BJ (cell line): ENCODE results near the gene IL1RL2. TPM values are rescaled to one million over a fixed set of nuclear protein-coding genes. Genes with fewer than 3 reads are reported as not detected.

Experiments used
- CTCF ChIA-PET: fragments of 350-600 bp; formaldehyde crosslinking; extraction: SDS; loops from one replicate; lab custom pipeline; 2021; ENCODE audit warnings: antibody characterized with exemption, inconsistent platforms; lab: Yijun Ruan, JAX
- POLR2A ChIA-PET: fragments of 300-600 bp; sonication (Branson Sonifier 250); formaldehyde crosslinking; extraction: SDS; loops from one replicate; lab custom pipeline; 2021; ENCODE audit warnings: antibody characterized with exemption; lab: Charles Lee
- DNase-seq: peaks from one replicate; pipeline ENCODE4 v3.0.0-alpha.2; 2011; ENCODE audit warnings: low read depth
- H3K27me3 ChIP-seq: 2 replicates; pipeline ENCODE4 v1.6.0; 2011; ENCODE audit warnings: low read length; ENCODE audit not compliant: control insufficient read depth, insufficient read depth
- H3K36me3 ChIP-seq: 2 replicates; pipeline ENCODE4 v1.5.1; 2011; ENCODE audit warnings: low read length; ENCODE audit not compliant: control insufficient read depth, insufficient read depth
- H3K4me3 ChIP-seq: 2 replicates; pipeline ENCODE4 v1.5.1; 2011; ENCODE audit warnings: low read depth, mild to moderate bottlenecking, control low read depth, low read length
- CTCF ChIP-seq: IDR thresholded peaks from 2 replicates; pipeline ENCODE4 v1.5.1; 2011; ENCODE audit warnings: low read depth, mild to moderate bottlenecking, control low read depth, inconsistent platforms, low read length, moderate library complexity; ENCODE audit not compliant: insufficient read depth
- polyA plus RNA-seq: library from polyadenylated mRNA; depleted of rRNA; stranded (reverse); fragments of >200 nt; gene quantifications from 2 replicates; pipeline ENCODE4 v1.2.3, GENCODE V29; 2011

IL1RL2 gene
- polyA plus RNA-seq, 1 experiment, result 0.09 TPM

- Histone ChIP-seq H3K27me3 (no peaks in the 10 kb centered on the region; the same call in 1 of the 2 replicates), H3K4me3 (no peak overlapping the region), H3K36me3 (no peaks in the 10 kb centered on the region)
- ChIA-PET POLR2A (no interaction called here), CTCF (interaction anchor here (0.7 to 0.9 kb wide), 3 partner anchors 10 to 62 kb away, joined by 3 to 5 read pairs (median 3); no protein-coding TSS in a partner anchor)
- no peak for TF ChIP-seq CTCF
- no peak for DNase-seq
Measured at GRCh38 chr2:102184568-102184967, 2.3 kb upstream of the IL1RL2 start.

- DNase-seq, result no peak
- TF ChIP-seq CTCF, result peak; percentile 51
- Histone ChIP-seq H3K36me3 (no peaks in the 10 kb centered on the region), H3K4me3 (no peak overlapping the region), H3K27me3 (no peaks in the 10 kb centered on the region; the same call in 1 of the 2 replicates)
- CTCF ChIA-PET, result interaction anchor here (0.6 to 0.9 kb wide), 3 partner anchors 9 to 112 kb away, joined by 3 to 5 read pairs (median 3); no protein-coding TSS in a partner anchor
- POLR2A ChIA-PET, result no interaction called here
Measured at GRCh38 chr2:102185347-102185746, 1.5 kb upstream of the IL1RL2 start.

GRCh38 chr2:102187496-102188150 is 800 bp downstream of the IL1RL2 start:
- Histone ChIP-seq H3K4me3 (peak overlapping the region; percentile 37), H3K36me3 (no peaks in the 10 kb centered on the region), H3K27me3 (no peaks in the 10 kb centered on the region; the same call in 1 of the 2 replicates)
- TF ChIP-seq CTCF, result peak; percentile 25; the same call in 1 of the 2 replicates
- ChIA-PET CTCF (interaction anchor here (1.8 kb wide), 1 partner anchor 53 kb away, joined by 6 read pairs; no protein-coding TSS in a partner anchor), POLR2A (interaction anchor here (0.7 kb wide), 1 partner anchor 290 kb away, joined by 11 read pairs; no protein-coding TSS in a partner anchor)
- no peak for DNase-seq

- no peak for TF ChIP-seq CTCF
- Histone ChIP-seq H3K27me3 (no peaks in the 10 kb centered on the region), H3K36me3 (no peaks in the 10 kb centered on the region), H3K4me3 (no peak overlapping the region)
- CTCF ChIA-PET, result interaction anchor here (1.2 kb wide), 1 partner anchor 50 kb away, joined by 6 read pairs; no protein-coding TSS in a partner anchor
- POLR2A ChIA-PET, result no interaction called here
- DNase-seq, result no peak
Measured at GRCh38 chr2:102190430-102191107, 3.7 kb downstream of the IL1RL2 start.

GRCh38 chr2:102191501-102191900 is 4.7 kb downstream of the IL1RL2 start:
- ChIA-PET CTCF (interaction anchor here (0.6 kb wide), 1 partner anchor 185 kb away, joined by 3 read pairs; no protein-coding TSS in a partner anchor), POLR2A (no interaction called here)
- no peaks in the 10 kb centered on the region for H3K27me3 ChIP-seq
- H3K4me3 ChIP-seq, result no peak overlapping the region
- TF ChIP-seq CTCF, result no peak
- H3K36me3 ChIP-seq, result no peaks in the 10 kb centered on the region
- DNase-seq, result no peak
